HG02938 (cell line): ENCODE results near the gene FAF2.
"Not testable (repeated sequence)": the region's sequence is repeated elsewhere in the genome, so short reads cannot be mapped to it uniquely, and the experiment has no call there.

Experiments
- ATAC-seq: cut with Tn5 transposase; IDR thresholded peaks from one replicate; pipeline ENCODE4 v1.9.1; 2021; ENCODE audit warnings: mild to moderate bottlenecking, moderate library complexity; ENCODE audit not compliant: unreplicated experiment

The FAF2 gene

GRCh38 chr5:176454724-176455394 is 6.7 kb downstream of the FAF2 start:
- no peak for ATAC-seq

DNA sequence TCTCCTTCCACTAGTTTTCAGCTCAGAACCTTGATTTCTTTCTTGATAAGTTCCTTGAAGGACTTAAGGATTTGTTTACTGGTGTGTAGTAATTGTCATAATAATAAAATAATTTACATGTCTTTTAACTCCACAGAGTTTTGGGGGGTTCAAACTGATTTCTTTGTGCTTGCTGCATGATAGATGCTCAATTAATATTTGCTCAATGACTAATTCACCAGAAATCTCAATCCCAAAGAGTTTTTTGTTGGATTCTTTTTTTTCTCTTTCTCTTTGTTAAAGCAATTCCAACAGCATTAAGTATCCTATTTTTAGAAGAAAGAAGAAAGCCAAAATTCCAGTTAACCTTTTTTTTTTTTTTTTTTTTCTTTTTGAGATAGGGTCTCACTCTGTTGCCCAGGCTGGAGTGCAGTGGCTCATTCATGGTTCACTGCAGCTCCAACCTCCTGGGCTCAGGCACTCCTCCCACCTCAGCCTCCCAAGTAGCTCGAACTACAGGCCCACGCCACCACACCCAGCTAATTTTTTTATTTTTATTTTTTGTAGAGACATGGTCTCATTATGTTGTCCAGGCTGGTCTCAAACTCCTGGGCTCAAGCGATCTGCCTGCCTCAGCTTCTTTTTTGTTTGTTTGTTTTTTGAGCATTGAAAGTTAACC is 10.8 kb downstream of the FAF2 start:
- no peak for ATAC-seq

DNA sequence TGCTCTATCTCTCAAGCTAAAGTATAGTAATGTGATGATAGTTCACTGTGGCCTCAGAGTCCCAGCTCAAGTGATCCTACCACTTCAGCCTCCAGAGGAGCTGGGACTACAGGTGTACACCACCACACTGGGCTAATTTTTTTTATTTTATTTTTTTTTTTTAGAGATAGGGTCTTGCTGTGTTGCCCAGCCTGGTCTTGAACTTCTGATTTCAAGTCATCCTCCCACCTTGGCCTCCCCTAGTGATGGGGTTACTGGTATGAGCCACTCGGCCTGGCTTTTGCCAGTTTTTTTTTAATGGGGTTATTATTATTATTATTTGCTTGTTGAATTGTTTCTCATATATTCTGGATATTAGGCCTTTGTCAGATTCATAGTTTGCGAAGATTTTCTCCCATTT is 13.2 kb downstream of the FAF2 start:
- no peak for ATAC-seq

DNA sequence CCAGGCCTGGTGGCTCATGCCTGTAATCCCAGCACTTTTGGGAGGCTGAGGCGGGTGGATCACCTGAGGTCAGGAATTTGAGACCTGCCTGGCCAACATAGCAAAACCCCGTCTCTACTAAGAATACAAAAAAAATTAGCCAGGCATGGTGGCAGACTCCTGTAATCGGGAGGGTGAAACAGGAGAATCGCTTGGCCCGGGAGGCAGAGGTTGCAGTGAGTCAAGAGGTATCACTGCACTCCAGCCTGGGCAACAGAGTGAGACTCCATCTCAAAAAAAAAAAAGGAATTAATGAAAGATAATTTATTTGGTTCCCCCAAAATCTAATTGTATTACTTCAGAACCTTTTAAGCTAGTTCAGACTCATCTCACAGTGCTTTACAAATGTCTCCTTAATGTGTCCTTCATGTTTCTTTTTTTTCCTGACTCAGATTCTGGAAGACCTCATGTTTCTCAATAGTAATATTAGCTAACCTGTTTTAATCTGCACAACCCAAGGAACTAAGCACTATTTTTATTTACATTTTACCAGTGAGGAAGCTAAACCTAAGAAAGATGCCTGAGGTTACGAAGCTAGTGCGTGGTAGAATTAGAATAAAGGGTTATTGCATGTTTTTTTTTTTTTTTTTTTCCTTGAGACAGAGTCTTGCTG is 15.1 kb downstream of the FAF2 start:
- ATAC-seq: no peak

DNA sequence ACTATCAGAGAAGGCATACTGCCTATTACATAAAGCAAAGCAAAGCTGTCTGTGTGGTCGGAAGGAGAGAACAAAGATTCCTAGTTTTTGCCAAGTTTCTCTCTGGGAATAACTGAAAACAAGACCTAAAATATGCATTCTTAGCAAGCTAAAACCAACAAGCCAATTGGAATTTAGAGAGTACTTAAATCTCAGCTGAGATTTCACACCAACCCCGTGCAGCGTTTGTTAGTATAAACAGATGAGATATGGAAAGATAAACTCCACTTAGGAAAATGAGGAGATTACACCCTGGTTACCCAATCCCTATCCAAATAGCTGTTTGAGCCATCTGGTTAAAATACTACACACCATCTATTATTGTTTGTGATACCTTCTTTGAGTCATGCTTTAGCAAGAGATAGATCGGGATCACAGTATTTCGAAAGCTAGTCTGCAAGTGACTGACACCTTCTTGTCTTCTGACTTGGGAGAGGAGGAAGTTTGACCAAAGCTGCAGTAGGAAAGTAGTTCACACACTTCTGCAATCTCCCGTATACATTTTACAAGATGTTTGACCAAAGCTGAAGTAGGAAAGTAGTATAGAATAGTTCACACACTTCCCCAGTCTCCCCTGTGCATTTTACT is 18.2 kb downstream of the FAF2 start:
- no peak for ATAC-seq

GRCh38 chr5:176469296-176469695 is 21.1 kb downstream of the FAF2 start:
- no peak for ATAC-seq

DNA sequence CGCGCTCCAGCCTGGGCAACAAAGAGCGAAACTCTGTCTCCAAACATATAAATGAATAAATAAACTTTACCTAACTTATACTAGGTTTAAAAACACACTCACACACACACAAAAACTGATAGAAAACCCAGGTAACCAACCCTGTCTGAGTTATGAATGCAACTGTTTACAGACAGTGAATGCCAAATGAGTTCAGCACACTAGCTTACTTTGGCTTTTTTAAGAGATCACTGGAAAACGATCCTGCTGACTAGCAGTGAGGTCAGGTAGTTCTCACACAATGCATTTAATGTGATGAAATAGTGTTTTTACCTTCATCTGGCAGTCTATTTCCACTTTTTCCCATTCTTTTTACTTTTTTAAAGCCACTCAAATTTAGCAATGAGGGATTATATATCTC is 22.4 kb downstream of the FAF2 start:
- no peak for ATAC-seq

DNA sequence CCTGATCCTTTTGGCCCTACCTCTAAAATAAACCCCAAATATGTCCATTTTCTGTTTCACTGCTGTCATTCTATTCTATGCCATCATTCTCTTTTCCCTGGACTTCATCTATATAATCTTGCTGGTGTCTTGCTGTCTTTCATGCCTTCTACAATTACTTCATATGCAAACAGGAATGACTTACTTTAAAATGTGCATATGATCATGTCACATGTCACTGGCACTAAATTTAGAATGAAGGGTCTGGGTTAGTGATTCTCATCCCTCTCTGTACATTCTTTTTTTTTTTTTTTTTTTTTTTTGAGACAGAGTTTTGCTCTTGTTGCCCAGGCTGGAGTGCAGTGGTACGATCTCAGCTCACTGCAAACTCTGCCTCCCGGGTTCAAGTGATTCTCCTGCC is 22.9 kb downstream of the FAF2 start:
- no peak for ATAC-seq

- no peak for ATAC-seq
These were observed 25.3 kb downstream of the FAF2 start for GRCh38 chr5:176473335-176474006.

- ATAC-seq: no peak
These were observed 26.3 kb downstream of the FAF2 start for GRCh38 chr5:176474476-176474875.

GRCh38 chr5:176481711-176482110 is 33.5 kb downstream of the FAF2 start:
- ATAC-seq: no peak

DNA sequence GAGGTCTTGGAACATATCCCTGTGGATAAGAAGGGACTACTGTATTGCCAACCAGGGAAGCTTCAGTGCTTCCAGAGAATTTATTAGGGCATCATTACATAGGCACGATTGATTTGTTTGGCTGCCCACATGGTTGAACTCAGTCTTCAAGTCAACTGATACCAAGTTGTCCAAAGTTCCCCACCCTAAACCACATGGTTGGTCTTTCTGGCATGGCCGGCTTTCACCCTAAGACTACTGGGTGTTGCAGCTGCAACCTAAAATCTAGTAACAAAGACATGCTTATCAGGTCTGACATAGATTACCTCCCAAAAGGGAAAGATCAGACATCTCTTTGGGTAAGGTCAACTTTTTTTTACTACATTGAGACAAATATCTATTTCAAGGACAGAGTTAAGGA is 37.0 kb downstream of the FAF2 start:
- no peak for ATAC-seq

DNA sequence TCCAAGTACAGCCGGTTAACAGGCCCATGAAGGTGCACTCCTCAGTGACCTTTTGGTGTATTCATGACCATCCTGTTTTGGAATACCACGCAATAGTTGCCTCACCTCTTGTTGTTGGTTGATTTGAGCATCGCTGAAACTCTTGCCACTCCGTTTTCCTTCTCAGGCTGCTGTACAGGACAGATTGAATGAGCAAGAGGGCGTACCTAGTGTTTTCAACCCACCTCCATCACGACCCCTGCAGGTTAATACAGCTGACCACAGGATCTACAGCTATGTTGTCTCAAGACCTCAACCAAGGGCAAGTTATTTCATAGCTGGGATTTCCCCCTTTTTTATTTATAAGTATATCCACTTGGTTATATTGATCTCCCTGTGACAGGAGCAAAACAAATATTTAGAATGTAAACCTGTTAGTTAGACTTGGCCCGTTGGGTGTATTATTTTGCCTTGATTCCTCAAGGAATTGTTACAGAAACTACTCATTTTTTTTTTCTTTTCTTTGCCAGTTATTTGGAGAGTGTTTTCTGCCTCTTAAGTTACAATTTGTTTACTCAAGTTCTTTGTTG is 38.1 kb downstream of the FAF2 start:
- no peak for ATAC-seq

GRCh38 chr5:176487160-176487559 is 39.0 kb downstream of the FAF2 start:
- not testable (repeated sequence) for ATAC-seq

- no peak for ATAC-seq
These were observed 40.9 kb downstream of the FAF2 start for GRCh38 chr5:176489077-176489476.

GRCh38 chr5:176490301-176490700 is 42.1 kb downstream of the FAF2 start:
- no peak for ATAC-seq

- no peak for ATAC-seq
These were observed 42.9 kb downstream of the FAF2 start for GRCh38 chr5:176491101-176491502.

GRCh38 chr5:176491901-176492300 is 43.7 kb downstream of the FAF2 start:
- no peak for ATAC-seq

DNA sequence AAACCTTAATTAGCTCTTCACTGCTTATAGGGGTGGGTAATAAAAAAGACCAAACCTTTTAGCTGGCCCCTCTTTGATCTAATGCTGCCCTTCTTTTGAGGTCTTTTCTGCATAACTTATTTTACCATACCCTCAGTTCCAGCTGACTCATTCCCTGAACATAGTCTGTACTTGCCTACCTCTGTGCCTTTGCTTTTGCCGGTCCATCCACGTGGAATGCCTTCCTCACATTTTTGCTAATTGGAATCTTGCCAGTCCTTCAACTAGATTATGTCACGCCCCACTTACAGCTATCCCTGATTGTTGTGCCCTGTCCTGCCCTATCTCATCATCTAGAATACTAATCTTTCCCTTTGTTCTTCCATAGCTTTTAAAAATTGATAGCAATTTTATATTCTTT is 44.2 kb downstream of the FAF2 start:
- no peak for ATAC-seq

DNA sequence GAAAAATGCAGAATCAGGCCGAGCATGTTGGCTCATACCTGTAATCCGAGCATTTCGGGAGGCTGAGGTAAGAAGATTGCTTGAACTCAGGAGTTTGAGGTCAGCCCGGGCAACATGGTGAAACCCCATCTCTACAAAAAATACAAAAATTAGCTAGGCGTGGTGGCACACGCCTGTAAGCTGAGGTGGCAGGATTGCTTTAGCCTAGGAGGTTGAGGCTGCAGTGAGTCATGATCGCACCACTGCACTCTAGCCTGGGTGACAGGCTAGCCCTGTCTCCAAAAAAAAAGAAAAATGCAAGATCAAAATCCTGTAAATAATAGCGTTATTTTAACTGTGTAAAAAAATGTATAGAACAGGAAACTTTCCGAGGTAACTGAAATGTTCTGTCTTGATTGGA is 49.7 kb downstream of the FAF2 start:
- ATAC-seq: no peak

DNA sequence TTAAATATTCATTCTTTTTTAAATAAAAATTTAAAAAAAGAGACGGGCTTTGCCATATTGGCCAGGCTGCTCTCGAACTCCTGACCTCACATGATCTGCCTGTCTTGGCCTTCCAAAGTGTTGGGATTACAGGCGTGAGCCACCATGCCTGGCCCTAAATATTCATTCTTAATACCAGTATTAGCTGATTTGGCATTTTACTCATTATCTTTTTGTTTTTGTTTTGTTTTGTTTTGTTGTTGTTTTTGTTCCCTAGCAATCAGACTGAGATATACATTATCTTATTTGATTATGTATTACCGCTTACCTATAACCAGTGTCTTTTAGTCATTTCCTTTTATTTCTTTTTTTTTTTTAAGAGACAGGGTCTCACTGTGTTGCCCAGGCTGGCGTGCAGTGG is 51.1 kb downstream of the FAF2 start:
- no peak for ATAC-seq
